HEK293 (cell line): ENCODE measurements around the gene ASF1B.
A peak's percentile ranks its signal among the peaks of the same experiment; 100 is the strongest.

Experiments
- CTCF ChIA-PET: fragments of 350-600 bp; formaldehyde crosslinking; extraction: SDS; loops from one replicate; lab custom pipeline; 2021; ENCODE audit warnings: antibody characterized with exemption; lab: Yijun Ruan, JAX
- POLR2A ChIA-PET: fragments of 300-600 bp; formaldehyde crosslinking; extraction: SDS; loops from one replicate; lab custom pipeline; 2020; ENCODE audit warnings: antibody characterized with exemption, inconsistent platforms; lab: Yijun Ruan, JAX
- H3K27ac ChIP-seq: fragments of 200-500 bp; sonication (Bioruptor generic); 2 replicates; pipeline ENCODE4 v1.5.1; 2014; ENCODE audit warnings: low read depth, low read length, control low read depth, inconsistent platforms; ENCODE audit errors: extremely low read depth
- H3K36me3 ChIP-seq, 2 experiments: fragments of 200-500 bp in 1 of 2; sonication (Bioruptor generic) in 1 of 2; 1 replicate in 1 of 2; 2 replicates in 1 of 2; pipeline ENCODE4 v1.5.1; 2014 to 2017; ENCODE audit warnings: inconsistent platforms in 2 of 2, low read length in 2 of 2; ENCODE audit not compliant: control insufficient read depth in 2 of 2, insufficient read depth in 1 of 2
- H3K4me1 ChIP-seq: fragments of 200-500 bp; sonication (Bioruptor generic); 2 replicates; pipeline ENCODE4 v1.5.1; 2014; ENCODE audit warnings: mild to moderate bottlenecking, low read length, inconsistent platforms; ENCODE audit not compliant: control insufficient read depth, insufficient read depth
- H3K4me3 ChIP-seq: 2 replicates; pipeline ENCODE4 v1.5.1; 2011; ENCODE audit warnings: low read depth, mild to moderate bottlenecking, control low read depth, low read length, moderate library complexity
- H3K9me3 ChIP-seq: fragments of 200-500 bp; sonication (Bioruptor generic); 2 replicates; pipeline ENCODE4 v1.5.1; 2014; ENCODE audit warnings: low read depth, low read length, inconsistent platforms; ENCODE audit not compliant: control insufficient read depth, insufficient read depth
- HOXA7 ChIP-seq: sonication (generic); formaldehyde crosslinking; IDR thresholded peaks from 2 replicates; pipeline ENCODE4 v1.8.1; 2022; ENCODE audit warnings: missing genetic modification reagents, borderline replicate concordance
- PRDM1 ChIP-seq: fragments of 450-650 bp; formaldehyde crosslinking; IDR thresholded peaks from 2 replicates; pipeline ENCODE4; 2016; ENCODE audit warnings: missing biosample characterization, missing genetic modification characterization
- SP2 ChIP-seq: fragments of 450-650 bp; formaldehyde crosslinking; IDR thresholded peaks from 2 replicates; pipeline ENCODE4 v1.5.1; 2016; ENCODE audit warnings: missing biosample characterization, missing genetic modification characterization
- TRIM28 ChIP-seq: IDR thresholded peaks from 2 replicates; pipeline ENCODE4 v1.6.1; 2011; ENCODE audit warnings: low read length, control low read depth, borderline replicate concordance
- YY1 ChIP-seq: fragments of 450-650 bp; formaldehyde crosslinking; IDR thresholded peaks from 2 replicates; pipeline ENCODE4 v1.5.1; 2018; ENCODE audit warnings: missing biosample characterization, missing genetic modification characterization
- ZBTB20 ChIP-seq: fragments of 450-650 bp; formaldehyde crosslinking; IDR thresholded peaks from 2 replicates; pipeline ENCODE4 v1.5.1; 2016; ENCODE audit warnings: missing biosample characterization, missing genetic modification characterization
- ZFP3 ChIP-seq: fragments of 450-650 bp; formaldehyde crosslinking; IDR thresholded peaks from 2 replicates; pipeline ENCODE4 v1.5.1; 2016; ENCODE audit warnings: low read depth, missing biosample characterization, missing genetic modification characterization
- ZFP37 ChIP-seq: fragments of 450-650 bp; formaldehyde crosslinking; IDR thresholded peaks from 2 replicates; pipeline ENCODE4 v1.5.1; 2016; ENCODE audit warnings: missing biosample characterization, missing genetic modification characterization
- ZNF132 ChIP-seq: fragments of 450-650 bp; formaldehyde crosslinking; IDR thresholded peaks from 2 replicates; pipeline ENCODE4 v1.5.1; 2017; ENCODE audit warnings: missing biosample characterization, missing genetic modification characterization, borderline replicate concordance
- ZNF140 ChIP-seq: fragments of 450-650 bp; formaldehyde crosslinking; IDR thresholded peaks from 2 replicates; pipeline ENCODE4 v1.5.1; 2016; ENCODE audit warnings: missing biosample characterization, missing genetic modification characterization
- ZNF19 ChIP-seq: fragments of 450-650 bp; formaldehyde crosslinking; IDR thresholded peaks from 2 replicates; pipeline ENCODE4; 2016; ENCODE audit warnings: missing biosample characterization, missing genetic modification characterization, low read depth
- ZNF221 ChIP-seq: fragments of 450-650 bp; formaldehyde crosslinking; IDR thresholded peaks from 2 replicates; pipeline ENCODE4 v1.5.1; 2017; ENCODE audit warnings: missing biosample characterization, missing genetic modification characterization, borderline replicate concordance
- ZNF341 ChIP-seq: fragments of 450-650 bp; formaldehyde crosslinking; IDR thresholded peaks from 2 replicates; pipeline ENCODE4; 2016; ENCODE audit warnings: low read depth, missing biosample characterization, missing genetic modification characterization
- ZNF404 ChIP-seq: fragments of 450-650 bp; formaldehyde crosslinking; IDR thresholded peaks from 2 replicates; pipeline ENCODE4 v1.5.1; 2017; ENCODE audit warnings: missing biosample characterization, missing genetic modification characterization
- ZNF416 ChIP-seq: fragments of 450-650 bp; formaldehyde crosslinking; IDR thresholded peaks from 2 replicates; pipeline ENCODE4 v1.5.1; 2016; ENCODE audit warnings: missing biosample characterization, missing genetic modification characterization
- ZNF514 ChIP-seq: fragments of 450-650 bp; formaldehyde crosslinking; IDR thresholded peaks from 2 replicates; pipeline ENCODE4 v1.5.1; 2016; ENCODE audit warnings: missing biosample characterization, missing genetic modification characterization
- ZNF529 ChIP-seq: fragments of 450-650 bp; formaldehyde crosslinking; IDR thresholded peaks from 2 replicates; pipeline ENCODE4 v1.5.1; 2017; ENCODE audit warnings: missing genetic modification characterization, missing biosample characterization; ENCODE audit not compliant: insufficient replicate concordance
- ZNF549 ChIP-seq: fragments of 450-650 bp; IDR thresholded peaks from 2 replicates; pipeline ENCODE4 v1.5.1; 2018; ENCODE audit warnings: missing biosample characterization, missing genetic modification characterization, mild to moderate bottlenecking, inconsistent platforms, moderate library complexity
- ZNF561 ChIP-seq: fragments of 450-650 bp; IDR thresholded peaks from 2 replicates; pipeline ENCODE4 v1.5.1; 2018; ENCODE audit warnings: missing biosample characterization, missing genetic modification characterization, borderline replicate concordance
- ZNF600 ChIP-seq: fragments of 450-650 bp; formaldehyde crosslinking; IDR thresholded peaks from 2 replicates; pipeline ENCODE4 v1.5.1; 2016; ENCODE audit warnings: missing biosample characterization, missing genetic modification characterization
- ZNF624 ChIP-seq: fragments of 450-650 bp; formaldehyde crosslinking; IDR thresholded peaks from 2 replicates; pipeline ENCODE4 v1.5.1; 2017; ENCODE audit warnings: missing biosample characterization, missing genetic modification characterization
- ZNF660 ChIP-seq: fragments of 450-650 bp; IDR thresholded peaks from 2 replicates; pipeline ENCODE4 v1.5.1; 2018; ENCODE audit warnings: missing biosample characterization, mild to moderate bottlenecking, missing genetic modification characterization
- ZNF776 ChIP-seq: fragments of 450-650 bp; formaldehyde crosslinking; IDR thresholded peaks from 2 replicates; pipeline ENCODE4 v1.5.0; 2017; ENCODE audit warnings: missing biosample characterization, missing genetic modification characterization, borderline replicate concordance
- ZSCAN30 ChIP-seq: fragments of 450-650 bp; IDR thresholded peaks from 2 replicates; pipeline ENCODE4 v1.5.1; 2018; ENCODE audit warnings: missing biosample characterization, mild to moderate bottlenecking, missing genetic modification characterization, moderate library complexity
- TF ChIP-seq, protein P1 (sequence below): fragments of 450-650 bp; formaldehyde crosslinking; IDR thresholded peaks from 2 replicates; pipeline ENCODE4 v1.5.1; 2016; ENCODE audit warnings: missing biosample characterization, missing genetic modification characterization
- TF ChIP-seq, protein P2 (sequence below): fragments of 450-650 bp; formaldehyde crosslinking; IDR thresholded peaks from 2 replicates; pipeline ENCODE4 v1.5.1; 2016; ENCODE audit warnings: missing biosample characterization, missing genetic modification characterization
- TF ChIP-seq, protein P3 (sequence below): fragments of 450-650 bp; formaldehyde crosslinking; IDR thresholded peaks from 2 replicates; pipeline ENCODE4 v1.5.1; 2016; ENCODE audit warnings: missing biosample characterization, missing genetic modification characterization
- TF ChIP-seq, protein P4 (sequence below): fragments of 450-650 bp; formaldehyde crosslinking; IDR thresholded peaks from 2 replicates; pipeline ENCODE4 v1.5.1; 2016; ENCODE audit warnings: missing biosample characterization, missing genetic modification characterization

ASF1B gene

DNA sequence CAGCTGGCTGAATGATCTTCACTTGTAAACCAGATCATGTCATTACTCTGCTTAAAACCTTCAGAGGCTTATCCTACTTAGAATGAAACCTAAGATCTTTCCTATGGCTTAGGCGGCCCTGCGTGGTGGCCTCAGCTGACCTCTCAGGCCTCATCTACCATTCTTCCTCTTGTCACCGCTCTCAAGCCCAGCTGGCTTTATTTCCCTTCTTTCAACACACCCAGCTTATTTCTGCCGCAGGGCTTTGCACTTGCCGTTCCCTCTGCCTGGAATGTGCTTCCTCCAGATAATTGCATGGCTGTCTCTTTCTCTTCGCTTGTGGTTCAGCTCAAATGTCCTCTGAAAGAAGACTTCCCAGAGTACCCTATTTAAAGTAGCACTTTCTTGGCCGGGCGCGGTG lies 3.6 kb upstream of the ASF1B start:
- Histone ChIP-seq H3K4me3 (no peak overlapping the region), H3K27ac (no peak overlapping the region), H3K36me3 (no peaks in the 10 kb centered on the region; a peak in 1 of 3 replicates), H3K9me3 (no peaks in the 10 kb centered on the region), H3K4me1 (no peaks in the 10 kb centered on the region)
- ChIA-PET CTCF (interaction anchor here (0.6 to 1.7 kb wide), 3 partner anchors 65 to 208 kb away, joined by 3 to 8 read pairs (median 5); no protein-coding TSS in a partner anchor), POLR2A (interaction anchor here (1.6 kb wide), 1 partner anchor 378 kb away, joined by 4 read pairs; the partner anchor contains the start of gene DNAJB1)
- no peak for TF ChIP-seq ZNF140 (tag by site-specific recombination)
- TF ChIP-seq TRIM28: 0 out of 2 replicates have a peak, but pooled peaks have one; percentile 62
- no peak for TF ChIP-seq ZNF549 (tag by site-specific recombination)
- no peak for TF ChIP-seq ZNF529 (tag by site-specific recombination)

DNA sequence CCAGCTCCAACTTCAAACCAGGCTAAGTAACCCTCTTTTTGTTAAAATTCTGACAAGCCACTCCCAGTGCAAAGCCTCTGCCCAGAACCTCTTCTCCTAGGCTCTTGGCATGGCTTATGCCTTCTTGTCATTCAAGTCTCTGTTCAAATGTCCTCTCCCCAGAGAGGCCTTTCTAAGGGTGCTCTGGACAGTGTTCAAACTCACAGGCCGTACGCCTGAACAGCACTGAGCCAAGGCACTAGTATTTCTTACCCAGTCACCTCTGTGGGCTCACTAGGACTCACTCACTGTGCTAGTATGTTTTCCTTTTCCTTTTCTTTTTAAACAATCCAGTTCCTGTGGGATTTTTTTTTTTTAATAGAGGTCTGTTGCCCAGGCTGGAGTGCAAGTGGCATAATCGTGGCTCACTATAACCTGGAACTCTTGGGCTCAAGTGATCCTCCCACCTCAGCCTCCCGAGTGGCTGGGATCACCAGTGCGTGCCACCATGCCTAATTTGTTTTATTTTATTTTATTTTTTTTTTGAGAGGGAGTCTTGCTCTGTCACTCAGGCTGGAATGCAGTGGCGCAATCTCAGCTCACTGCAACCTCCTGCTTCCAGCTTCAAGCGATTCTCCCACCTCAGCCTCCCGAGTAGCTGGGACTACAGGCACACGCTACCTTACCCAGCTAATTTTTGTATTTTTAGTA lies 2.3 kb upstream of the ASF1B start:
- Histone ChIP-seq H3K27ac (peak overlapping the region; percentile 12; the same call in 1 of the 2 replicates), H3K4me3 (no peak overlapping the region), H3K4me1 (no peaks in the 10 kb centered on the region), H3K36me3 (no peaks in the 10 kb centered on the region; a peak in 1 of 3 replicates), H3K9me3 (no peaks in the 10 kb centered on the region)
- ChIA-PET CTCF (interaction anchor here (0.5 to 2.8 kb wide), 7 partner anchors 9 to 210 kb away, joined by 3 to 31 read pairs (median 3); no protein-coding TSS in a partner anchor), POLR2A (interaction anchor here (0.7 to 1.6 kb wide), 2 partner anchors 11 to 380 kb away, joined by 4 read pairs; partner anchors contain the start of gene DNAJB1)
- TF ChIP-seq ZNF341 (tag by site-specific recombination) (no peak), HOXA7 (CRISPR knock-in tag) (no peak), TRIM28 (no peak), ZNF132 (tag by site-specific recombination) (no peak), PRDM1 (tag by site-specific recombination) (0 out of 2 replicates have a peak, but pooled peaks have one; percentile 5), ZNF624 (tag by site-specific recombination) (no peak), ZNF416 (no peak), ZNF514 (tag by site-specific recombination) (no peak), ZNF776 (no peak), ZNF221 (tag by site-specific recombination) (no peak), ZNF561 (tag by site-specific recombination) (no peak), SP2 (tag by site-specific recombination) (no peak), ZSCAN30 (tag by site-specific recombination) (no peak), ZBTB20 (tag by site-specific recombination) (no peak), ZFP3 (tag by site-specific recombination) (no peak), ZNF600 (peak; percentile 28; the same call in 1 of the 2 replicates), ZNF404 (tag by site-specific recombination) (no peak), ZNF660 (tag by site-specific recombination) (no peak), ZNF19 (tag by site-specific recombination) (no peak), YY1 (tag by site-specific recombination) (no peak), ZFP37 (tag by site-specific recombination) (no peak)
- TF ChIP-seq, protein P1, sequence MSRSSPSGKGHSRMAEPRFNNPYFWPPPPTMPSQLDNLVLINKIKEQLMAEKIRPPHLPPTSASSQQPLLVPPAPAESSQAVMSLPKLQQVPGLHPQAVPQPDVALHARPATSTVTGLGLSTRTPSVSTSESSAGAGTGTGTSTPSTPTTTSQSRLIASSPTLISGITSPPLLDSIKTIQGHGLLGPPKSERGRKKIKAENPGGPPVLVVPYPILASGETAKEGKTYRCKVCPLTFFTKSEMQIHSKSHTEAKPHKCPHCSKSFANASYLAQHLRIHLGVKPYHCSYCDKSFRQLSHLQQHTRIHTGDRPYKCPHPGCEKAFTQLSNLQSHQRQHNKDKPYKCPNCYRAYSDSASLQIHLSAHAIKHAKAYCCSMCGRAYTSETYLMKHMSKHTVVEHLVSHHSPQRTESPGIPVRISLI (tag by site-specific recombination): peak; percentile 49; the same call in 1 of the 2 replicates
- TF ChIP-seq, protein P2, sequence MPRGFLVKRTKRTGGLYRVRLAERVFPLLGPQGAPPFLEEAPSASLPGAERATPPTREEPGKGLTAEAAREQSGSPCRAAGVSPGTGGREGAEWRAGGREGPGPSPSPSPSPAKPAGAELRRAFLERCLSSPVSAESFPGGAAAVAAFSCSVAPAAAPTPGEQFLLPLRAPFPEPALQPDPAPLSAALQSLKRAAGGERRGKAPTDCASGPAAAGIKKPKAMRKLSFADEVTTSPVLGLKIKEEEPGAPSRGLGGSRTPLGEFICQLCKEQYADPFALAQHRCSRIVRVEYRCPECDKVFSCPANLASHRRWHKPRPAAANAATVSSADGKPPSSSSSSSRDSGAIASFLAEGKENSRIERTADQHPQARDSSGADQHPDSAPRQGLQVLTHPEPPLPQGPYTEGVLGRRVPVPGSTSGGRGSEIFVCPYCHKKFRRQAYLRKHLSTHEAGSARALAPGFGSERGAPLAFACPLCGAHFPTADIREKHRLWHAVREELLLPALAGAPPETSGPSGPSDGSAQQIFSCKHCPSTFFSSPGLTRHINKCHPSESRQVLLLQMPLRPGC (tag by site-specific recombination): no peak
- TF ChIP-seq, protein P3, sequence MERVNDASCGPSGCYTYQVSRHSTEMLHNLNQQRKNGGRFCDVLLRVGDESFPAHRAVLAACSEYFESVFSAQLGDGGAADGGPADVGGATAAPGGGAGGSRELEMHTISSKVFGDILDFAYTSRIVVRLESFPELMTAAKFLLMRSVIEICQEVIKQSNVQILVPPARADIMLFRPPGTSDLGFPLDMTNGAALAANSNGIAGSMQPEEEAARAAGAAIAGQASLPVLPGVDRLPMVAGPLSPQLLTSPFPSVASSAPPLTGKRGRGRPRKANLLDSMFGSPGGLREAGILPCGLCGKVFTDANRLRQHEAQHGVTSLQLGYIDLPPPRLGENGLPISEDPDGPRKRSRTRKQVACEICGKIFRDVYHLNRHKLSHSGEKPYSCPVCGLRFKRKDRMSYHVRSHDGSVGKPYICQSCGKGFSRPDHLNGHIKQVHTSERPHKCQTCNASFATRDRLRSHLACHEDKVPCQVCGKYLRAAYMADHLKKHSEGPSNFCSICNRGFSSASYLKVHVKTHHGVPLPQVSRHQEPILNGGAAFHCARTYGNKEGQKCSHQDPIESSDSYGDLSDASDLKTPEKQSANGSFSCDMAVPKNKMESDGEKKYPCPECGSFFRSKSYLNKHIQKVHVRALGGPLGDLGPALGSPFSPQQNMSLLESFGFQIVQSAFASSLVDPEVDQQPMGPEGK (tag by site-specific recombination): no peak
- TF ChIP-seq, protein P4, sequence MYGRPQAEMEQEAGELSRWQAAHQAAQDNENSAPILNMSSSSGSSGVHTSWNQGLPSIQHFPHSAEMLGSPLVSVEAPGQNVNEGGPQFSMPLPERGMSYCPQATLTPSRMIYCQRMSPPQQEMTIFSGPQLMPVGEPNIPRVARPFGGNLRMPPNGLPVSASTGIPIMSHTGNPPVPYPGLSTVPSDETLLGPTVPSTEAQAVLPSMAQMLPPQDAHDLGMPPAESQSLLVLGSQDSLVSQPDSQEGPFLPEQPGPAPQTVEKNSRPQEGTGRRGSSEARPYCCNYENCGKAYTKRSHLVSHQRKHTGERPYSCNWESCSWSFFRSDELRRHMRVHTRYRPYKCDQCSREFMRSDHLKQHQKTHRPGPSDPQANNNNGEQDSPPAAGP: no peak
